ENCODE measurements around the gene RNF128. TPM values are rescaled to one million over a fixed set of nuclear protein-coding genes. Genes with fewer than 3 reads are reported as not detected.

The RNF128 gene
- polyA plus RNA-seq, 1 experiment, result 3.9 TPM

DNA sequence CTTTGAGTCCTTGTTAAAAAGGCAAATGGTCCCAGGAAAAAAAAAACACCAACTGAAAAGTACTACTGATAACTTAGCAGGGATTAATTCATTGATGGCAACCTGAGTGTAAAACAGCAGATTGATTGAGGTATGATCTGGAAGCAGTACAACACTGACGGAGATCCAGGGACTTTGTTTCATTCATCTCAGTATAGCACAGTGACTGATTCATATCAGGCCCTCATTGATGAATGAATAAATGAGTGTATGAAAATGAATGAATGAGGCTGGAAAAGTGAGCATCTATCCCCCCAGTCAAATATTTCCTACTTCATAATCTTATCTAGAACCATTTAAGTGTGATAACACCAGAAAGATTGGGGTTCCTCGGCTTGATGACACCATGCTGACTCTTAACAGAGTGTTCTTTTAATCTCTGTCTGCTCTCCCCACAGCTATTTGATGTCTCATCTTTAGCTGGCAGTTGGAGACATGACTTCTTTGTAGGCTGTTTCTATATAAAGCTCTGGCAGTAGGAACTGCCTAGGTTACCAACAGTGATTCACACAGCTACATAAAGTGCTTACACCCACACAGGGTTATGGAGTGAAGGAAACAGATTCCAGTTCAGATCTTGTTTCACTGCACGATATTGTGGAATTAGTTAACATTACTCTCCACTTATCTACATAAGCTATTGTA lies 18.6 kb upstream of the RNF128 start:
- peak; percentile 49 for DNase-seq (ENCODE audit: low read depth, low spot score)
- H3K4me3 ChIP-seq (ENCODE audit: low read depth, low read length), result no peak overlapping the region
- H3K27me3 ChIP-seq (ENCODE audit: control insufficient read depth, insufficient read depth, low read length), result no peaks in the 10 kb centered on the region
- ChIA-PET CTCF (no interaction called here), POLR2A (no interaction called here)
- no peak overlapping the region for H3K27ac ChIP-seq (ENCODE audit: low read depth, low read length)
- TF ChIP-seq, protein P1, sequence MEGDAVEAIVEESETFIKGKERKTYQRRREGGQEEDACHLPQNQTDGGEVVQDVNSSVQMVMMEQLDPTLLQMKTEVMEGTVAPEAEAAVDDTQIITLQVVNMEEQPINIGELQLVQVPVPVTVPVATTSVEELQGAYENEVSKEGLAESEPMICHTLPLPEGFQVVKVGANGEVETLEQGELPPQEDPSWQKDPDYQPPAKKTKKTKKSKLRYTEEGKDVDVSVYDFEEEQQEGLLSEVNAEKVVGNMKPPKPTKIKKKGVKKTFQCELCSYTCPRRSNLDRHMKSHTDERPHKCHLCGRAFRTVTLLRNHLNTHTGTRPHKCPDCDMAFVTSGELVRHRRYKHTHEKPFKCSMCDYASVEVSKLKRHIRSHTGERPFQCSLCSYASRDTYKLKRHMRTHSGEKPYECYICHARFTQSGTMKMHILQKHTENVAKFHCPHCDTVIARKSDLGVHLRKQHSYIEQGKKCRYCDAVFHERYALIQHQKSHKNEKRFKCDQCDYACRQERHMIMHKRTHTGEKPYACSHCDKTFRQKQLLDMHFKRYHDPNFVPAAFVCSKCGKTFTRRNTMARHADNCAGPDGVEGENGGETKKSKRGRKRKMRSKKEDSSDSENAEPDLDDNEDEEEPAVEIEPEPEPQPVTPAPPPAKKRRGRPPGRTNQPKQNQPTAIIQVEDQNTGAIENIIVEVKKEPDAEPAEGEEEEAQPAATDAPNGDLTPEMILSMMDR (IDR thresholded peaks at IDR 0.05; ENCODE audit: low read depth, low read length), result no peak
- no peaks in the 10 kb centered on the region for H3K9me3 ChIP-seq (ENCODE audit: control insufficient read depth, insufficient read depth, low read length)

DNA sequence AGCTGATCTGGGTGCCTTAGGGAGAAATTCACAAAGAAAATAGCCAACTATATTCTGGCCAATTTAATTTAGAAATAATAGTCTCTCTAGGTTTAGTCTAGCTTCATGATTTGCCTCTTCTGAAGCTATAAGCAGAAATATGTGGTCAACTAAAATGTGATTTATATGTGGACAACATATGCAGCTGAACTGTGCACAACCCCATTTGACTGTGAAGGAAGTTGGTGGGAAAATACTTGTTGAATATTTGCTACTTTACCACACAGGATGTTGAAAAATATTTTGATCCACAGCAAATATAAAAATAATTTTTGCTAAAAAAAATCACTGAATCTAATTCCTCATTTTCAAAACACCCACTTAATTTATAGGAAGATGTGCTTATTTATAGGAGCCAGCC lies 15.7 kb upstream of the RNF128 start:
- no peaks in the 10 kb centered on the region for H3K9me3 ChIP-seq (ENCODE audit: control insufficient read depth, insufficient read depth, low read length)
- CTCF ChIA-PET, result interaction anchor here (0.7 to 1.0 kb wide), 2 partner anchors 90 to 962 kb away, joined by 7 to 11 read pairs; no protein-coding TSS in a partner anchor
- TF ChIP-seq, protein P1 (IDR thresholded peaks at IDR 0.05; ENCODE audit: low read depth, low read length), result no peak
- H3K4me3 ChIP-seq (ENCODE audit: low read depth, low read length), result no peak overlapping the region
- no peaks in the 10 kb centered on the region for H3K27me3 ChIP-seq (ENCODE audit: control insufficient read depth, insufficient read depth, low read length)
- DNase-seq (ENCODE audit: low read depth, low spot score), result no peak
- H3K27ac ChIP-seq (ENCODE audit: low read depth, low read length), result no peak overlapping the region
- POLR2A ChIA-PET, result no interaction called here

DNA sequence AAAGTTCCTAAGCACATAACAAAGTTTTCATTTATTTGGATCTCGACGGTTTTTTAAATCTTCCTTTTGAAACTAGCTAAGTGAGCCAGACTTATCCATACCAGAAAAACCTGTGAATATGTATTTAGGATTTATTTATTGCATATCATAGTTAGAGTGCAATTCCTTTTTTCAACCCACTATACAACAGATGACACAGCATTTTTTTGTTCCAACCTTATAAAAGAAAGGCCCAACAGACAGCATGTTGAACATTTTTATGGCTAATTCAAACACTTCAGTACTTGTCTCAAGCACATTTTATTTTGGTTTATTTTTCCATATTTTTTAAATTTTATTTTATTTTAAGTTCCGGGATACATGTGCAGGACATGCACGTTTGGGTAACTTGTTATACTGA lies 15.1 kb upstream of the RNF128 start:
- H3K27me3 ChIP-seq (ENCODE audit: control insufficient read depth, insufficient read depth, low read length), result no peaks in the 10 kb centered on the region
- CTCF ChIA-PET, result interaction anchor here (1.0 kb wide), 1 partner anchor 961 kb away, joined by 7 read pairs; no protein-coding TSS in a partner anchor
- H3K27ac ChIP-seq (ENCODE audit: low read depth, low read length), result no peak overlapping the region
- no peak overlapping the region for H3K4me3 ChIP-seq (ENCODE audit: low read depth, low read length)
- TF ChIP-seq, protein P1 (IDR thresholded peaks at IDR 0.05; ENCODE audit: low read depth, low read length), result no peak
- no peak for DNase-seq (ENCODE audit: low read depth, low spot score)
- H3K9me3 ChIP-seq (ENCODE audit: control insufficient read depth, insufficient read depth, low read length), result no peaks in the 10 kb centered on the region
- POLR2A ChIA-PET, result no interaction called here

DNA sequence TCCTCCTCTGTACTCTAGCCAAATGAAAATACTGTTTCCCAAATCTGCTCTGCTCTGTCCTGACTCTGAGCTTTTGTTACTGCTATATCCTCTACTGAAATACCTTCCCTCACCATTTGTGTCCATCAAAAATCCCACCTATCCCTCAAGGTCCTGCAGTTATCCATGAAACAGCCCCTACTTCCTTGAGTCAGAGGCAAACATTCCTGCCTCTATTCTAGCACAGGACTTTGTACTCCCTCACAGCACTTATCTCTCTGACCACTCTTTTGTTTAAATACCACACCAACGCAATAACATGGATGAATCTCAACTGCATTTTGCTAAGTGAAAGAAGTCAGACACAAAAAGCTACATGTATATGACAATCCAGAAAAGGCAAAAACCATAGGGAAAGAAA lies 10.5 kb upstream of the RNF128 start:
- DNase-seq (ENCODE audit: low read depth, low spot score), result no peak
- ChIA-PET POLR2A (no interaction called here), CTCF (no interaction called here)
- TF ChIP-seq, protein P1 (IDR thresholded peaks at IDR 0.05; ENCODE audit: low read depth, low read length), result no peak
- H3K27me3 ChIP-seq (ENCODE audit: control insufficient read depth, insufficient read depth, low read length), result no peaks in the 10 kb centered on the region
- no peaks in the 10 kb centered on the region for H3K9me3 ChIP-seq (ENCODE audit: control insufficient read depth, insufficient read depth, low read length)
- H3K27ac ChIP-seq (ENCODE audit: low read depth, low read length), result no peak overlapping the region
- H3K4me3 ChIP-seq (ENCODE audit: low read depth, low read length), result no peak overlapping the region

- no peaks in the 10 kb centered on the region for H3K9me3 ChIP-seq (ENCODE audit: control insufficient read depth, insufficient read depth, low read length)
- DNase-seq (ENCODE audit: low read depth, low spot score), result no peak
- H3K27ac ChIP-seq (ENCODE audit: low read depth, low read length), result no peak overlapping the region
- H3K27me3 ChIP-seq (ENCODE audit: control insufficient read depth, insufficient read depth, low read length), result no peaks in the 10 kb centered on the region
- TF ChIP-seq, protein P1 (IDR thresholded peaks at IDR 0.05; ENCODE audit: low read depth, low read length), result no peak
- CTCF ChIA-PET, result no interaction called here
- POLR2A ChIA-PET, result no interaction called here
- no peak overlapping the region for H3K4me3 ChIP-seq (ENCODE audit: low read depth, low read length)
These were observed 10.0 kb upstream of the RNF128 start for GRCh38 chrX:106716463-106716862.
